ENCODE data around the gene CNTNAP5.

DNA sequence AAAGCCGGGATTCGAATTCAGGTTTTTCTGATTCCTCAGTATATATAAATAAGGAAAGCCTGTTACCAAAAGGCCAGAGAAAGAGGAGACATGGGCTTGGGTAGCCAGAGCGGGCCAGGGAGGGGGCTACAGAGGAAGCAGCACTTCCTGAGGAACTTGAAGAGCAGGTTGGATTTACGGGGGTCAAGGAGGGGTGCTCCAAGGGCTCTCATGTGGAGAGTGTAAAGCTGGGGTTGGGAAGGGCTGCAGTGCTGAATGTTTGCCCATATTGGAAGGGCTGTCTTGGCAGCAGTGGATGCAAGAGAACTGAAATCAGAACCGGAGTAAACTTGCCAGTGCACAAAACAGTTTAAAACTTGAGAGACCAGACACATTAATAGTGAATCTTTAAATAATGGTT lies 511.5 kb downstream of the CNTNAP5 start:
- TF ChIP-seq, protein P1, sequence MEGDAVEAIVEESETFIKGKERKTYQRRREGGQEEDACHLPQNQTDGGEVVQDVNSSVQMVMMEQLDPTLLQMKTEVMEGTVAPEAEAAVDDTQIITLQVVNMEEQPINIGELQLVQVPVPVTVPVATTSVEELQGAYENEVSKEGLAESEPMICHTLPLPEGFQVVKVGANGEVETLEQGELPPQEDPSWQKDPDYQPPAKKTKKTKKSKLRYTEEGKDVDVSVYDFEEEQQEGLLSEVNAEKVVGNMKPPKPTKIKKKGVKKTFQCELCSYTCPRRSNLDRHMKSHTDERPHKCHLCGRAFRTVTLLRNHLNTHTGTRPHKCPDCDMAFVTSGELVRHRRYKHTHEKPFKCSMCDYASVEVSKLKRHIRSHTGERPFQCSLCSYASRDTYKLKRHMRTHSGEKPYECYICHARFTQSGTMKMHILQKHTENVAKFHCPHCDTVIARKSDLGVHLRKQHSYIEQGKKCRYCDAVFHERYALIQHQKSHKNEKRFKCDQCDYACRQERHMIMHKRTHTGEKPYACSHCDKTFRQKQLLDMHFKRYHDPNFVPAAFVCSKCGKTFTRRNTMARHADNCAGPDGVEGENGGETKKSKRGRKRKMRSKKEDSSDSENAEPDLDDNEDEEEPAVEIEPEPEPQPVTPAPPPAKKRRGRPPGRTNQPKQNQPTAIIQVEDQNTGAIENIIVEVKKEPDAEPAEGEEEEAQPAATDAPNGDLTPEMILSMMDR (IDR thresholded peaks at IDR 0.05; ENCODE audit: control extremely low read depth in 1 of 3, insufficient read depth in 1 of 3, low read depth in 1 of 3, low read length in 3 of 3) = no peak
- TF ChIP-seq ASH2L (IDR thresholded peaks at IDR 0.05; ENCODE audit: low read length) = no peak
- TF ChIP-seq GABPA (IDR thresholded peaks at IDR 0.05; ENCODE audit: borderline replicate concordance, insufficient read depth, low read length) = no peak
- no peak for TF ChIP-seq POLR2A (IDR thresholded peaks at IDR 0.05; ENCODE audit: control extremely low read depth in 1 of 2, low read depth in 2 of 2, low read length in 2 of 2)
- no peak for TF ChIP-seq SUZ12 (IDR thresholded peaks at IDR 0.05; ENCODE audit: low read length)
- TF ChIP-seq CHD2 (IDR thresholded peaks at IDR 0.05; ENCODE audit: low read length) = no peak
- no peak for TF ChIP-seq KDM5A (IDR thresholded peaks at IDR 0.05; ENCODE audit: low read length)
- TF ChIP-seq POLR2AphosphoS5 (IDR thresholded peaks at IDR 0.05; ENCODE audit: low read depth, low read length) = no peak
- TF ChIP-seq CBX8 (IDR thresholded peaks at IDR 0.05; ENCODE audit: borderline replicate concordance, low read depth, low read length) = no peak
- no peak for TF ChIP-seq JUND (IDR thresholded peaks at IDR 0.05; ENCODE audit: low read length)
- TF ChIP-seq BRCA1 (IDR thresholded peaks at IDR 0.05; ENCODE audit: low read depth, low read length) = no peak
- TF ChIP-seq TBP (IDR thresholded peaks at IDR 0.05; ENCODE audit: low read depth, low read length) = no peak
- TF ChIP-seq SRF (IDR thresholded peaks at IDR 0.05; ENCODE audit: low read depth, low read length) = no peak
- TF ChIP-seq EGR1 (IDR thresholded peaks at IDR 0.05; ENCODE audit: borderline replicate concordance, low read depth, low read length) = no peak

Measured in H1 (cell line).